ENCODE results near the gene CYS1.
"Not testable (repeated sequence)": the region's sequence is repeated elsewhere in the genome, so short reads cannot be mapped to it uniquely, and the experiment has no call there.

DNA sequence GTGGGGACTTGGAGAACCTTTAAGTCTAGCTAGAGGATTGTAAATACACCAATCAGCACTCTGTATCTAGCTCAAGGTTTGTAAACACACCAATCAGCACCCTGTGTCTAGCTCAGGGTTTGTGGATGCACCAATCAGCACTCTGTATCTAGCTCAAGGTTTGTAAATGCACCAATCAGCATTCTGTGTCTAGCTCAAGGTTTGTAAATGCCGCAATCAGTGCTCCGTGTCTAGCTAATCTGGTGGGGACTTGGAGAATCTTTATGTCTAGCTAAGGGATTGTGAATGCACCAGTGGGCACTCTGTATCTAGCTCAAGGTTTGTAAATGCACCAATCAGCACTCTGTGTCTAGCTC lies 11.7 kb upstream of the CYS1 start:
- not testable (repeated sequence) for TF ChIP-seq CTCF (IDR thresholded peaks at IDR 0.05 in 2 of 3, conservative IDR thresholded peaks at IDR 0.05 in 1 of 3; ENCODE audit: borderline replicate concordance in 1 of 3, insufficient read depth in 1 of 3, low read depth in 2 of 3, low read length in 2 of 3); RAD21 (IDR thresholded peaks at IDR 0.05; ENCODE audit: low read depth); POLR2AphosphoS5 (IDR thresholded peaks at IDR 0.05; ENCODE audit: low read depth, low read length); POLR2A (IDR thresholded peaks at IDR 0.05; ENCODE audit: borderline replicate concordance, extremely low read depth, insufficient read depth, insufficient read length); EZH2phosphoT487 (IDR thresholded peaks at IDR 0.05; ENCODE audit: borderline replicate concordance); SP1 (IDR thresholded peaks at IDR 0.05; ENCODE audit: low read depth); EZH2 (IDR thresholded peaks at IDR 0.05)
- TF ChIP-seq, protein P1, sequence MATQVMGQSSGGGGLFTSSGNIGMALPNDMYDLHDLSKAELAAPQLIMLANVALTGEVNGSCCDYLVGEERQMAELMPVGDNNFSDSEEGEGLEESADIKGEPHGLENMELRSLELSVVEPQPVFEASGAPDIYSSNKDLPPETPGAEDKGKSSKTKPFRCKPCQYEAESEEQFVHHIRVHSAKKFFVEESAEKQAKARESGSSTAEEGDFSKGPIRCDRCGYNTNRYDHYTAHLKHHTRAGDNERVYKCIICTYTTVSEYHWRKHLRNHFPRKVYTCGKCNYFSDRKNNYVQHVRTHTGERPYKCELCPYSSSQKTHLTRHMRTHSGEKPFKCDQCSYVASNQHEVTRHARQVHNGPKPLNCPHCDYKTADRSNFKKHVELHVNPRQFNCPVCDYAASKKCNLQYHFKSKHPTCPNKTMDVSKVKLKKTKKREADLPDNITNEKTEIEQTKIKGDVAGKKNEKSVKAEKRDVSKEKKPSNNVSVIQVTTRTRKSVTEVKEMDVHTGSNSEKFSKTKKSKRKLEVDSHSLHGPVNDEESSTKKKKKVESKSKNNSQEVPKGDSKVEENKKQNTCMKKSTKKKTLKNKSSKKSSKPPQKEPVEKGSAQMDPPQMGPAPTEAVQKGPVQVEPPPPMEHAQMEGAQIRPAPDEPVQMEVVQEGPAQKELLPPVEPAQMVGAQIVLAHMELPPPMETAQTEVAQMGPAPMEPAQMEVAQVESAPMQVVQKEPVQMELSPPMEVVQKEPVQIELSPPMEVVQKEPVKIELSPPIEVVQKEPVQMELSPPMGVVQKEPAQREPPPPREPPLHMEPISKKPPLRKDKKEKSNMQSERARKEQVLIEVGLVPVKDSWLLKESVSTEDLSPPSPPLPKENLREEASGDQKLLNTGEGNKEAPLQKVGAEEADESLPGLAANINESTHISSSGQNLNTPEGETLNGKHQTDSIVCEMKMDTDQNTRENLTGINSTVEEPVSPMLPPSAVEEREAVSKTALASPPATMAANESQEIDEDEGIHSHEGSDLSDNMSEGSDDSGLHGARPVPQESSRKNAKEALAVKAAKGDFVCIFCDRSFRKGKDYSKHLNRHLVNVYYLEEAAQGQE (IDR thresholded peaks at IDR 0.05; ENCODE audit: low read depth): not testable (repeated sequence)
